ENCODE measurements around the gene SMYD3. TPM values are rescaled to one million over a fixed set of nuclear protein-coding genes. Genes with fewer than 3 reads are reported as not detected.

SMYD3 gene
- total and polyA plus RNA-seq, 2 donors (not counting 1 experiment from before 2014, with no cell fraction given), result 69.4 to 83.1 TPM

DNA sequence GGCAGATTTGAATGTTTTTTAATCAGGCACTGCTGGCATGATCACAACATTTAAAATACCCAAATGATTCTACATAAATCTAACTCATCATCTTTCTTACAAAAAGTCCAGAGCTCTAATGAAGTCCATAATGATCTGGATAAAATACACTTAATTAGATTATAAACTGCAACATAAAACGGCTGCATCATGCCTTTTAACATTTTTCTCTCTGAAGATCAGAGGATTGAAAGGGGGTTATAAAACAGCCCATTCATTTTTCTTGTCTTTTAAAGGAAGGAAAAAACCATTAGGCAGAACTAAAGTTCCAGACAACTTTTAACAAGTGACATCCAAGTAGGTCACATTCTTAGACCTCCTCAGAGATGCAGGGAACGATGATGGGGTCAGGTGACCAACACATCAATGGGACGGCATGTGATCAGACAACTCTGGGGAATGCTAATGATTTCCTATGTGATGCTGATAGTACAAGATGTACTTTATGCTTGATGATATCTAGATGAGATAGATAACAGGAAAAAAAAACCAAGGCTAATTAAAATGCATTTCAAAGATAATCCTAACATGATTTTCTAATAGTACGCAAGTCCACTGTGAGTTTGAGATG lies 455.1 kb downstream of the SMYD3 start:
- DNase-seq (ENCODE audit: low read depth in 2 of 2), result no peak
- TF ChIP-seq EZH2 (IDR thresholded peaks at IDR 0.05; ENCODE audit: low read length, missing control alignments), result no peak
- TF ChIP-seq, protein P1, sequence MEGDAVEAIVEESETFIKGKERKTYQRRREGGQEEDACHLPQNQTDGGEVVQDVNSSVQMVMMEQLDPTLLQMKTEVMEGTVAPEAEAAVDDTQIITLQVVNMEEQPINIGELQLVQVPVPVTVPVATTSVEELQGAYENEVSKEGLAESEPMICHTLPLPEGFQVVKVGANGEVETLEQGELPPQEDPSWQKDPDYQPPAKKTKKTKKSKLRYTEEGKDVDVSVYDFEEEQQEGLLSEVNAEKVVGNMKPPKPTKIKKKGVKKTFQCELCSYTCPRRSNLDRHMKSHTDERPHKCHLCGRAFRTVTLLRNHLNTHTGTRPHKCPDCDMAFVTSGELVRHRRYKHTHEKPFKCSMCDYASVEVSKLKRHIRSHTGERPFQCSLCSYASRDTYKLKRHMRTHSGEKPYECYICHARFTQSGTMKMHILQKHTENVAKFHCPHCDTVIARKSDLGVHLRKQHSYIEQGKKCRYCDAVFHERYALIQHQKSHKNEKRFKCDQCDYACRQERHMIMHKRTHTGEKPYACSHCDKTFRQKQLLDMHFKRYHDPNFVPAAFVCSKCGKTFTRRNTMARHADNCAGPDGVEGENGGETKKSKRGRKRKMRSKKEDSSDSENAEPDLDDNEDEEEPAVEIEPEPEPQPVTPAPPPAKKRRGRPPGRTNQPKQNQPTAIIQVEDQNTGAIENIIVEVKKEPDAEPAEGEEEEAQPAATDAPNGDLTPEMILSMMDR (conservative IDR thresholded peaks at IDR 0.05 in 1 of 2, IDR thresholded peaks at IDR 0.05 in 1 of 2; ENCODE audit: low read depth in 1 of 2, low read length in 2 of 2), result no peak
- Histone ChIP-seq H3K27ac (ENCODE audit: insufficient read depth, low read length) (no peak overlapping the region), H3K27me3 (ENCODE audit: control insufficient read depth, insufficient read depth, low read length) (no peaks in the 10 kb centered on the region), H3K9ac (ENCODE audit: insufficient read depth, low read length) (no peak overlapping the region), H2AFZ (ENCODE audit: low read length) (no peak overlapping the region), H3K79me2 (ENCODE audit: control insufficient read depth, insufficient read depth, low read length) (no peaks in the 10 kb centered on the region), H4K20me1 (ENCODE audit: control insufficient read depth, extremely low read depth, insufficient read depth, low read length) (no peaks in the 10 kb centered on the region), H3K36me3 (ENCODE audit: control insufficient read depth, insufficient read depth, low read length) (no peaks in the 10 kb centered on the region), H3K4me3 (replicated peaks in 1 of 4; ENCODE audit: control extremely low read depth in 1 of 4, insufficient read depth in 1 of 4, low read depth in 3 of 4, low read length in 4 of 4) (no peak overlapping the region), H3K4me2 (ENCODE audit: extremely low read depth, insufficient read depth, low read length) (no peak overlapping the region), H3K4me1 (ENCODE audit: control insufficient read depth, extremely low read depth, insufficient read depth, low read length) (no peaks in the 10 kb centered on the region), H3K9me3 (ENCODE audit: control insufficient read depth, insufficient read depth, low read depth, low read length) (no peaks in the 10 kb centered on the region)

DNA sequence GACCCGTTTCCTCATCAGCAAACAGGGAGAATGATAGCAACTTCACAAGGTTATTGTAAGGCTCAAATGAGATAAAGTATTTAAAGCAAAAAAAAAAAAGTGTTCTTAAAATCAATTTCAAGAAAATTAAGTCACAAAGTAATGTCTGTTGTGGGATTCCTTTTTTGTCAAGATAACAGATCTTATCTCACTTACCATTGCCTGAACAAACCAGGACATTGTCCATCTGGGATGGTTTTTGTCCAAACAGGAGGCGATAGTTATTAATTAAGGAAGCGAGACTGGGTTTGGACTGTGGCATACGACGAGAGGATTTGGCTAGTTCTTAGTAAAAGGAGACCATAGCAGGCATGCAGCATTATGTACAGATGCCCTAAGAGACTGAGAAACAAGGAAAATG lies 458.4 kb downstream of the SMYD3 start:
- Histone ChIP-seq H3K9me3 (ENCODE audit: control insufficient read depth, insufficient read depth, low read depth, low read length) (no peaks in the 10 kb centered on the region), H3K9ac (ENCODE audit: insufficient read depth, low read length) (no peak overlapping the region), H2AFZ (ENCODE audit: low read length) (no peak overlapping the region), H3K79me2 (ENCODE audit: control insufficient read depth, insufficient read depth, low read length) (no peaks in the 10 kb centered on the region), H3K4me2 (ENCODE audit: extremely low read depth, insufficient read depth, low read length) (no peak overlapping the region), H3K4me1 (ENCODE audit: control insufficient read depth, extremely low read depth, insufficient read depth, low read length) (no peaks in the 10 kb centered on the region), H4K20me1 (ENCODE audit: control insufficient read depth, extremely low read depth, insufficient read depth, low read length) (no peaks in the 10 kb centered on the region), H3K27me3 (ENCODE audit: control insufficient read depth, insufficient read depth, low read length) (no peaks in the 10 kb centered on the region), H3K36me3 (ENCODE audit: control insufficient read depth, insufficient read depth, low read length) (no peaks in the 10 kb centered on the region), H3K4me3 (replicated peaks in 1 of 4; ENCODE audit: control extremely low read depth in 1 of 4, insufficient read depth in 1 of 4, low read depth in 3 of 4, low read length in 4 of 4) (no peak overlapping the region), H3K27ac (ENCODE audit: insufficient read depth, low read length) (no peak overlapping the region)
- no peak for DNase-seq (ENCODE audit: low read depth in 2 of 2)
- TF ChIP-seq, protein P1 (conservative IDR thresholded peaks at IDR 0.05 in 1 of 2, IDR thresholded peaks at IDR 0.05 in 1 of 2; ENCODE audit: low read depth in 1 of 2, low read length in 2 of 2), result no peak
- TF ChIP-seq EZH2 (IDR thresholded peaks at IDR 0.05; ENCODE audit: low read length, missing control alignments), result no peak

- no peaks in the 10 kb centered on the region for H3K36me3 ChIP-seq (ENCODE audit: control insufficient read depth, insufficient read depth, low read length)
- H3K4me2 ChIP-seq (ENCODE audit: extremely low read depth, insufficient read depth, low read length), result no peak overlapping the region
- H3K4me3 ChIP-seq (replicated peaks in 1 of 4; ENCODE audit: control extremely low read depth in 1 of 4, insufficient read depth in 1 of 4, low read depth in 3 of 4, low read length in 4 of 4), result no peak overlapping the region
- H3K9ac ChIP-seq (ENCODE audit: insufficient read depth, low read length), result no peak overlapping the region
- H2AFZ ChIP-seq (ENCODE audit: low read length), result no peak overlapping the region
- TF ChIP-seq, protein P1 (conservative IDR thresholded peaks at IDR 0.05 in 1 of 2, IDR thresholded peaks at IDR 0.05 in 1 of 2; ENCODE audit: low read depth in 1 of 2, low read length in 2 of 2), result no peak
- no peak for TF ChIP-seq EZH2 (IDR thresholded peaks at IDR 0.05; ENCODE audit: low read length, missing control alignments)
- DNase-seq (ENCODE audit: low read depth in 2 of 2), result peak in 1 of 2 donors; percentile 36
- H3K79me2 ChIP-seq (ENCODE audit: control insufficient read depth, insufficient read depth, low read length), result no peaks in the 10 kb centered on the region
- no peaks in the 10 kb centered on the region for H3K9me3 ChIP-seq (ENCODE audit: control insufficient read depth, insufficient read depth, low read depth, low read length)
- H3K27me3 ChIP-seq (ENCODE audit: control insufficient read depth, insufficient read depth, low read length), result no peaks in the 10 kb centered on the region
- H3K27ac ChIP-seq (ENCODE audit: insufficient read depth, low read length), result no peak overlapping the region
- no peaks in the 10 kb centered on the region for H3K4me1 ChIP-seq (ENCODE audit: control insufficient read depth, extremely low read depth, insufficient read depth, low read length)
- H4K20me1 ChIP-seq (ENCODE audit: control insufficient read depth, extremely low read depth, insufficient read depth, low read length), result no peaks in the 10 kb centered on the region
Observed at GRCh38 chr1:246043556-246043955, 463.5 kb downstream of the SMYD3 start.
